Muscle of leg (tissue), 11 donors: ENCODE data around the gene PAX8. TPM values are rescaled to one million over a fixed set of nuclear protein-coding genes. Genes with fewer than 3 reads are reported as not detected.
A peak's percentile ranks its signal among the peaks of the same experiment; 100 is the strongest.

Experiments
- DNase-seq: peaks from one replicate; pipeline ENCODE4 v3.0.0; 2013
- H3K27ac ChIP-seq: one replicate; pipeline ENCODE4 v1.5.1; 2013; ENCODE audit warnings: mild to moderate bottlenecking, low read length, control low read depth
- H3K27me3 ChIP-seq: one replicate; pipeline ENCODE4 v1.6.1; 2013; ENCODE audit warnings: low read length; ENCODE audit not compliant: control insufficient read depth, insufficient read depth
- H3K36me3 ChIP-seq: one replicate; pipeline ENCODE4 v1.6.1; 2013; ENCODE audit warnings: low read length; ENCODE audit not compliant: control insufficient read depth, insufficient read depth
- H3K4me1 ChIP-seq: one replicate; pipeline ENCODE4 v1.6.1; 2013; ENCODE audit warnings: low read length; ENCODE audit not compliant: control insufficient read depth, insufficient read depth
- H3K4me3 ChIP-seq: one replicate; pipeline ENCODE4 v1.5.1; 2013; ENCODE audit warnings: low read length, control low read depth
- H3K9me3 ChIP-seq: replicated peaks from 2 replicates; pipeline ENCODE4 v1.6.1; 2013; ENCODE audit warnings: low read depth, low read length; ENCODE audit not compliant: control insufficient read depth
- WGBS: methylation state at CpG from one replicate; pipeline ENCODE4 v1.1.5; 2013; ENCODE audit warnings: missing lambda C conversion rate; ENCODE audit not compliant: insufficient coverage; 5-methylcytosine and 5-hydroxymethylcytosine counted together
- polyA plus RNA-seq, 8 donors: library from polyadenylated mRNA; unstranded; fragments of 120-200 nt; gene quantifications; one replicate each; pipeline versions ENCODE4 v1.2.1 to v1.2.3, GENCODE V29; 2013; ENCODE audit warnings: inconsistent platforms in 1 of 8, low replicate concordance in 1 of 8; ENCODE audit not compliant: insufficient read length in 8 of 8, insufficient read depth in 1 of 8
- total RNA-seq: library from RNA; stranded (reverse); fragments of 120-200 nt; gene quantifications from one replicate; pipeline ENCODE4 v1.2.4, GENCODE V29; 2013

Gene PAX8
- total and polyA plus RNA-seq, 9 donors = 0.02 to 11.3 (median 2.5) TPM

DNA sequence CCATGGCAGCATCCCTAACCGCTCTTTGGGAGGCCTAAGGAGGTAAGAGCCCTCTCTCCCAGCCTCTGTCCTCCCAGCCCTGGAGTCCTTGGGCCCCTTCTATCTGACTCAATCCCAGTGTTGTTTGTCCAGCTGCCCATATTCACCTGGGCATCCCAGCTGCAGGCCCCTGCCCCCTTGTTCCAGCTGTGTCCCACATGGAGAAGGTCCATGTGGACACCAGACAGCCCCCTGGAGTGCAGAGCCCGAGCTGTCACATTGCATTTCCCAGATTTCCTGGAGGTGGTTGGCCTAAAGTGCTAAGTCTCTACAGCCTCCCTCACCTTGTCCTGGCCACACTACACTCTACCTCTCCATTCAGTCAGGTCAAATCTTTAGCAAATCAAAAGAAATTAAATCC is 62.4 kb downstream of the PAX8 start:
- Histone ChIP-seq H3K36me3 (no peaks in the 10 kb centered on the region), H3K27ac (no peak overlapping the region), H3K27me3 (no peaks in the 10 kb centered on the region), H3K4me1 (peaks cover 37% of the 10 kb centered on the region), H3K9me3 (no peaks in the 10 kb centered on the region), H3K4me3 (no peak overlapping the region)
- 75% methylated on average over 2 of the region's 2 CpGs for WGBS
- DNase-seq = no peak

DNA sequence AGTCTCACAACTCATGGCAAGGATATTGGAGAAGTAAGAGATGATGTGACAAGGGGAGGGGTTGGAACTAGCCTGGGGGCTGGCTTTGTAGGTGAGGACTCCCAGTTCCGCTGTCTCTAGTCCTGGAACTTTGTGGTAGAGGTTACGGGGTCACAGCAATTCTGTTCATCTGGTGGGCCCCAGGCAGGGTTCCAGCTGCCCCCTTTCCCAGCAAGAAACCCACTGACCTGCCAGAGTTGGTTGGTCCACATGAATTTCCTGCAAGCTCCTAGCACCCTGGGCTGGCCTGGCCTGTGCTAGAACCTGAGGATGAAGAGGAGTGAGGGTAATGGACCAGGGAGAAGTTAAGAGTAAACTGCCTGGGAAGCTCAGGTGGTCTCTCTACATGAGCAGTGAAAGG is 63.7 kb downstream of the PAX8 start:
- no peaks in the 10 kb centered on the region for H3K27me3 ChIP-seq
- no peak overlapping the region for H3K27ac ChIP-seq
- no peaks in the 10 kb centered on the region for H3K9me3 ChIP-seq
- H3K4me3 ChIP-seq = no peak overlapping the region
- DNase-seq = no peak
- H3K36me3 ChIP-seq = no peaks in the 10 kb centered on the region
- 82% methylated on average over 2 of the region's 2 CpGs for WGBS
- H3K4me1 ChIP-seq = peaks cover 40% of the 10 kb centered on the region

DNA sequence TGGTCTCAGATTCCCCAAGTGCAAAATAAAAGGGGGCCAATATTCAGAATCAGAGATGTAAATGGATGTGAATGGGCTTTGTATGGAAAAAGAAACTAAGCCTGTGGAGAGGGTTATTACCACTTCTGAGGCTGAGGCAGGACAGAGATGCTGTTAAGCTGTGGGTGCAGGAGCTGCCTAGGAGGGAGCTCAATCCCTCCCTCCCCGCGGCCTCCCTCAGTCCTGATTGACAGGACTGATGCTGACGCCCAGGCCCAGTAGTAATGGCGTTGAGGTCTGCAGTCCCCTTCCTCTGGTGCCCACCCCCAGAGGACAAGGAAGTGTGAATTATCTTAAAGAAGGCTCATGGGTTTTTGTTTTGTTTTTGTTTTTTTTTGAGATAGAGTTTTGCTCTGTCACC is 64.6 kb downstream of the PAX8 start:
- H3K4me1 ChIP-seq = peaks cover 40% of the 10 kb centered on the region
- no peaks in the 10 kb centered on the region for H3K27me3 ChIP-seq
- no peaks in the 10 kb centered on the region for H3K36me3 ChIP-seq
- no peak for DNase-seq
- H3K27ac ChIP-seq = no peak overlapping the region
- H3K4me3 ChIP-seq = no peak overlapping the region
- no peaks in the 10 kb centered on the region for H3K9me3 ChIP-seq
- WGBS = 60% methylated on average over 1 of the region's 4 CpGs

- Histone ChIP-seq H3K4me1 (peaks cover 34% of the 10 kb centered on the region), H3K27me3 (no peaks in the 10 kb centered on the region), H3K27ac (no peak overlapping the region), H3K36me3 (no peaks in the 10 kb centered on the region), H3K4me3 (no peak overlapping the region), H3K9me3 (no peaks in the 10 kb centered on the region)
- 82% methylated on average over 12 of the region's 14 CpGs for WGBS
- no peak for DNase-seq
Observed at GRCh38 chr2:113213061-113213930, 65.4 kb downstream of the PAX8 start.

- H3K27ac ChIP-seq = peak overlapping the region; percentile 71
- peaks cover 26% of the 10 kb centered on the region for H3K4me1 ChIP-seq
- no peak overlapping the region for H3K4me3 ChIP-seq
- no peaks in the 10 kb centered on the region for H3K27me3 ChIP-seq
- H3K36me3 ChIP-seq = no peaks in the 10 kb centered on the region
- no peaks in the 10 kb centered on the region for H3K9me3 ChIP-seq
- 9% methylated on average over 20 of the region's 26 CpGs for WGBS
- DNase-seq = peak; percentile 58
Observed at GRCh38 chr2:113212245-113213060, 66.3 kb downstream of the PAX8 start.

GRCh38 chr2:113211226-113212105 is 67.3 kb downstream of the PAX8 start:
- no peak overlapping the region for H3K4me3 ChIP-seq
- 70% methylated on average over 4 of the region's 13 CpGs for WGBS
- no peaks in the 10 kb centered on the region for H3K9me3 ChIP-seq
- DNase-seq = peak; percentile 66
- no peaks in the 10 kb centered on the region for H3K36me3 ChIP-seq
- peaks cover 23% of the 10 kb centered on the region for H3K4me1 ChIP-seq
- no peaks in the 10 kb centered on the region for H3K27me3 ChIP-seq
- H3K27ac ChIP-seq = peak overlapping the region; percentile 71

DNA sequence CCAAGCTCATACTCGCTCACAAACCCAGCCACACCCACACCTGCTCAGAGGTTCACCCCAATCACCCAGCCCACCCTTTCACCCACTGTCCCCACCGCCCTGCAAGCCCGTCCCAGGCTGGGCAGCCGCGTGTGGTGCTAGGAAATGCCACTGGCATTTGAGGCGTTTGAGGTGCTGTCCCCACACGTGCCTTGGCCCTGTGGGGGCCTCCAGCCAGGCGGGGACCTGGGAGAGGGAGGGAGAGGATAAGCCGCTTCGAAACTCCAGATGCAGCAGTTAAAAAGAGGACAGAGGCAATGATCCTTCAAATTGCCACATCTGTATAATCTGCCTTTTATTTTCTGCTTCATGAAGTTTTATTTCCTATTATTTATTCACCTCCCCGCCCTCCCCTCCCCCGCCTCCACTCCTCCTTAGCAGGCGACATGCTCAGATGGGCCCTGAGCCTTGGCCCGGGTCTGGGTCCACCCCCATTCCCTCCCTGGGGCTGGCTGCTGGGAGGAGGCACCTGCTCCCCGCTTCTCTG is 69.0 kb downstream of the PAX8 start:
- DNase-seq = no peak
- Histone ChIP-seq H3K27ac (no peak overlapping the region), H3K27me3 (no peaks in the 10 kb centered on the region), H3K4me3 (no peak overlapping the region), H3K36me3 (no peaks in the 10 kb centered on the region), H3K9me3 (no peaks in the 10 kb centered on the region), H3K4me1 (peaks cover 23% of the 10 kb centered on the region)
- 57% methylated on average over 8 of the region's 15 CpGs for WGBS

DNA sequence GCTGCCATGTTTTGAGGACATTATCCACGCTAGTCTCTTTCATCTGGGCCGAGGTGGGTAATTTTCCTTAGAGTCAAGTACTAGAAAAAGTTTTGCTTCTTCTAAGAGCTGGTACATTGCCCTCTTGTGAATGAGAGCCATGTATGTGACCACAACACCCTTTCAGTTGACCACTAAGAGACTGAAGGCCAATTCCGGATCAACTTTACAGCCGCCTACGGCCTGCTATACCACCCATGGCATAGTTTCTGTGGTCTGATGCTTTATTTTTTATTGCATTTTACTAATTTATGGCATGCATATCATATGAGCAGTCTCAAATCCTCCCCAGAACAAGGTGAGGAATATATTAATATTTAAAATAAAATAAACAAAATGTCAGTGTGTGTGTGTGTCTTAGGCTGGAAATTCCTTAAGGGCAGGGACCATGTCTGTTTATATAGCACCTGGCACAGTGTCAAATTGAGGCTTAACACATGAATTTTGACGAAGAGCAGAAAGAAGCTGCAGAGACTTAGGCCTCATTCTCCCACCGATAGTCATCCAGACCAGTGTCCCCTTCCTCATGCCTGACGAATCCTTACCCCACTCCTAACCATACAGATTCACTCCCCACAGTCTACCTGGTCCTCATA is 69.6 kb downstream of the PAX8 start:
- H3K36me3 ChIP-seq = no peaks in the 10 kb centered on the region
- no peaks in the 10 kb centered on the region for H3K27me3 ChIP-seq
- no peaks in the 10 kb centered on the region for H3K9me3 ChIP-seq
- H3K4me3 ChIP-seq = no peak overlapping the region
- H3K4me1 ChIP-seq = peaks cover 23% of the 10 kb centered on the region
- no peak for DNase-seq
- 74% methylated on average over 4 of the region's 8 CpGs for WGBS
- no peak overlapping the region for H3K27ac ChIP-seq

- Histone ChIP-seq H3K4me1 (peaks cover 23% of the 10 kb centered on the region), H3K9me3 (no peaks in the 10 kb centered on the region), H3K36me3 (no peaks in the 10 kb centered on the region), H3K4me3 (no peak overlapping the region), H3K27me3 (no peaks in the 10 kb centered on the region), H3K27ac (no peak overlapping the region)
- WGBS = 91% methylated on average over 3 of the region's 5 CpGs
- DNase-seq = no peak
Observed at GRCh38 chr2:113208396-113208795, 70.3 kb downstream of the PAX8 start.
